Ascending aorta (tissue), 2 donors: ENCODE measurements around the gene TERB1. TPM values are rescaled to one million over a fixed set of nuclear protein-coding genes. Genes with fewer than 3 reads are reported as not detected.

Source experiments
- DNase-seq, 2 donors: peaks; one replicate each; pipeline ENCODE4 v3.0.0-alpha.2; 2019; ENCODE audit warnings: low spot score in 2 of 2
- H3K27ac ChIP-seq, 2 donors: fragments of 200-600 bp; sonication (generic); one replicate each; pipeline ENCODE4 v1.5.1; 2016 to 2017; ENCODE audit warnings: mild to moderate bottlenecking in 1 of 2
- H3K27me3 ChIP-seq: fragments of 200-600 bp; sonication (generic); one replicate; pipeline ENCODE4 v1.5.1; 2017
- H3K36me3 ChIP-seq, 2 donors: fragments of 200-600 bp; sonication (generic); one replicate each; pipeline ENCODE4 v1.5.1; 2016
- H3K4me1 ChIP-seq, 2 donors: fragments of 200-600 bp; sonication (generic); one replicate each; pipeline ENCODE4 v1.5.1; 2016 to 2017; ENCODE audit warnings: mild to moderate bottlenecking in 1 of 2
- H3K4me3 ChIP-seq, 2 donors: fragments of 200-600 bp; sonication (generic); one replicate each; pipeline ENCODE4 v1.5.1; 2016 to 2017; ENCODE audit warnings: mild to moderate bottlenecking in 1 of 2
- H3K9me3 ChIP-seq, 2 donors: fragments of 200-600 bp; sonication (generic); one replicate each; pipeline ENCODE4 v1.5.1; 2016
- CTCF ChIP-seq, 3 experiments: fragments of 200-600 bp in 2 of 3; fragments of 450-650 bp in 1 of 3; sonication (generic) in 2 of 3; IDR thresholded peaks; one replicate each; pipeline ENCODE4 v1.5.1; 2016 to 2019; ENCODE audit warnings: antibody characterized with exemption in 3 of 3, mild to moderate bottlenecking in 1 of 3, moderate library complexity in 1 of 3
- intact Hi-C: fragments of 100-400 bp; cut with DNase I; formaldehyde crosslinking; loops from one replicate; pipeline ENCODE4 v1.15.1; 2023
- total RNA-seq: library from RNA; depleted of rRNA; stranded (reverse); fragments of >200 nt; gene quantifications from one replicate; pipeline ENCODE4 v1.1.0, GENCODE V29; 2016

Gene TERB1
- total RNA-seq, 1 donor from 2014 or later, result not detected

GRCh38 chr16:66714654-66715307 lies 86.6 kb downstream of the TERB1 start:
- H3K9me3 ChIP-seq, result no peaks in the 10 kb centered on the region
- peaks cover 9 to 12% of the 10 kb centered on the region in 2 donors for H3K36me3 ChIP-seq
- intact Hi-C loops, result no loop called here
- no peak overlapping the region for H3K27ac ChIP-seq
- H3K4me1 ChIP-seq, result peaks cover 0 to 2% of the 10 kb centered on the region in 2 donors
- TF ChIP-seq CTCF (IDR thresholded peaks at IDR 0.05), result no peak
- no peaks in the 10 kb centered on the region for H3K27me3 ChIP-seq
- DNase-seq, result no peak
- no peak overlapping the region for H3K4me3 ChIP-seq

- TF ChIP-seq CTCF (IDR thresholded peaks at IDR 0.05), result no peak
- Histone ChIP-seq H3K27ac (no peak overlapping the region), H3K4me1 (peaks cover 0 to 2% of the 10 kb centered on the region in 2 donors), H3K36me3 (peaks cover 7 to 12% of the 10 kb centered on the region in 2 donors), H3K9me3 (no peaks in the 10 kb centered on the region), H3K27me3 (no peaks in the 10 kb centered on the region), H3K4me3 (no peak overlapping the region)
- intact Hi-C loops, result no loop called here
- DNase-seq, result no peak
Measured at GRCh38 chr16:66714062-66714461, 87.3 kb downstream of the TERB1 start.

- Histone ChIP-seq H3K36me3 (peaks cover 0 to 3% of the 10 kb centered on the region in 2 donors), H3K4me1 (peaks cover 0 to 2% of the 10 kb centered on the region in 2 donors), H3K27ac (no peak overlapping the region), H3K9me3 (no peaks in the 10 kb centered on the region), H3K4me3 (no peak overlapping the region), H3K27me3 (no peaks in the 10 kb centered on the region)
- intact Hi-C loops, result no loop called here
- no peak for TF ChIP-seq CTCF (IDR thresholded peaks at IDR 0.05)
- no peak for DNase-seq
Measured at GRCh38 chr16:66713076-66713475, 88.3 kb downstream of the TERB1 start.

- Histone ChIP-seq H3K4me1 (peaks cover 0 to 2% of the 10 kb centered on the region in 2 donors), H3K9me3 (no peaks in the 10 kb centered on the region), H3K27ac (no peak overlapping the region), H3K4me3 (no peak overlapping the region), H3K27me3 (no peaks in the 10 kb centered on the region), H3K36me3 (peaks cover 0 to 3% of the 10 kb centered on the region in 2 donors)
- TF ChIP-seq CTCF (IDR thresholded peaks at IDR 0.05), result no peak
- intact Hi-C loops, result no loop called here
- no peak for DNase-seq
Measured at GRCh38 chr16:66712512-66712911, 88.9 kb downstream of the TERB1 start.

GRCh38 chr16:66711581-66711980 lies 89.8 kb downstream of the TERB1 start:
- H3K27me3 ChIP-seq, result no peaks in the 10 kb centered on the region
- TF ChIP-seq CTCF (IDR thresholded peaks at IDR 0.05), result no peak
- intact Hi-C loops, result no loop called here
- no peak for DNase-seq
- no peak overlapping the region for H3K27ac ChIP-seq
- H3K4me1 ChIP-seq, result peaks cover 0 to 4% of the 10 kb centered on the region in 2 donors
- H3K4me3 ChIP-seq, result no peak overlapping the region
- H3K36me3 ChIP-seq, result no peaks in the 10 kb centered on the region
- no peaks in the 10 kb centered on the region for H3K9me3 ChIP-seq
